Suppressor macrophage (primary cell): ENCODE results near the gene EIF2S3.
A peak's percentile ranks its signal among the peaks of the same experiment; 100 is the strongest.
"Not testable (repeated sequence)": the region's sequence is repeated elsewhere in the genome, so short reads cannot be mapped to it uniquely, and the experiment has no call there.

ENCODE experiments used
- DNase-seq, 4 experiments: peaks; one replicate each; pipeline ENCODE4 v3.0.0-alpha.2; 2020 to 2022

The EIF2S3 gene

DNA sequence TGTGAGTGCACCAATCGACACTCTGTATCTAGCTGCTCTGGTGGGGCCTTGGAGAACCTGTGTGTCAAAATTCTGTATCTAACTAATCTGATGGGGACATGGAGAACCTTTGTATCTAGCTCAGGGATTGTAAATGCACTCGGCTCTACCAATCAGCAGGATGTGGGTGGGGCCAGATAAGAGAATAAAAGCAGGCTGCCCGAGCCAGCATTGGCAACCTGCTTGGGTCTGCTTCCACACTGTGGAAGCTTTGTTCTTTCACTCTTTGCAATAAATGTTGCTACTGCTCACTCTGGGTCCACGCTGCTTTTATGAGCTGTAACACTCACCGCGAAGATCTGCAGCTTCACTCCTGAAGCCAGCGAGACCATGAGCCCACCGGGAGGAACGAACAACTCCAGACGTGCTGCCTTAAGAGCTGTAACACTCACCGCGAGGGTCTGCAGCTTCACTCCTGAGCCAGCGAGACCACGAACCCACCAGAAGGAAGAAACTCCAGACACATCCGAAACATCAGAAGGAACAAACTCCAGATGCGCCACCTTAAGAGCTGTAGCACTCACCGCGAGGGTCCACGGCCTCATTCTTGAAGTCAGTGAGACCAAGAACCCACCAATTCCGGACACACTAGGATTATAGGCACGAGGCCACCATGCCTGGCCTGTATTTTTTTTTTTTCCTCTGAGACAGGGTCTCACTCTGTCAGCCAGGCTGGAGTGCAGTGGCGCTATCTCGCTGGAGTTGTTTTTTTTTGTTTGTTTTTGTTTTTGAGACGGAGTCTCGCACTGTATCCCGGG, 4.0 kb upstream of the EIF2S3 start:
- not testable (repeated sequence) for DNase-seq

DNA sequence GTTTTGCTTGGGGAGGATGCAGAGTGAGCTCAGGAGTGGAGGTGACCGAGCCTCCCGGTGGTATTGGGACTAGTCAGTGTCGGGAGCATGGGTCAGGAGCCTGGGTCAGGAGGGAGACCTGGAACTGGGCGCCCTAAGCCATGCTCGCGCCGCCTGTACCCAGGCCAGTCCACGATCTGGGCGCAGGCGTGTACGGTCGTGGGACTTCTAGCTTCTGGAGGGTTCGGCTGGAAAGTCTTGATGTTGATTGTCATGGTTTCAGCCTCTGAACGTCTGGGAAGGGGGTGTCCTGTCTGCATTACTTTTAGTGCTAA, 244 bp downstream of the EIF2S3 start:
- DNase-seq = no peak

DNA sequence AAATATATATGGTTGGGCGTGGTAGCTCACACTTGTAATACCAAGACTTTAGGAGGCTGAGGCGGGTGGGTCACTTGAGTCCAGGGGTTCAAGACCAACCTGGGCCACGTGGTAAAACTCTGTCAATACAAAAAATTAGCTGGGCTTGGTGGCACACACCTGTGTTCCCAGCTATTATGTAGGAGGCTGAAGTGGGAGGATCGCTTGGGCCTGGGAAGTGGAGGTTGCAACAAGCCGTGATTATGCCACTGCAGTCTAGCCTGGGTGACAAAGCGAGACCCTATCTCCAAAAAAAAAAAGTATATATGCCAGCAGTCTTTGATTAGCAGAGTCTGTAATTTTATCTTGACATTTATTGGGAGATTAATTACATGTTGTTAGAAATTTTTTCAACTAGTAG, 8.7 kb downstream of the EIF2S3 start:
- no peak for DNase-seq

DNA sequence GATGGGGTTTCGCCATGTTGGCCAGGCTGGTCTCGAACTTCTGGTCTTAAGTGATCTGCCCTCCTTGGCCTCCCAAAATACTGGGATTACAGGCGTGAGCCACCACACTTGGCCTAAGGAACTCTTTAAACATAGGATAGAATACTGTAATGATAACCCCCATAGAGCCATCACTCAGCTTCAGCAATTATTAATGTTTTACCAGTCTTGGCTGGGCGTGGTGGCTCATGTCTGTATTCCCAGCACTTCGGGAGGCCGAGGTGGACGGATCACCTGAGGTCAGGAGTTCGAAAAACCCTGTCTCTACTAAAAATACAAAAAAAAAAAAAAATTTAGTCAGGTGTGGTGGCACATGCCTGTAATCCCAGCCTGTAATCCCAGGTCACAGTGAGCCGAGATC, 15.1 kb downstream of the EIF2S3 start:
- DNase-seq = no peak

DNA sequence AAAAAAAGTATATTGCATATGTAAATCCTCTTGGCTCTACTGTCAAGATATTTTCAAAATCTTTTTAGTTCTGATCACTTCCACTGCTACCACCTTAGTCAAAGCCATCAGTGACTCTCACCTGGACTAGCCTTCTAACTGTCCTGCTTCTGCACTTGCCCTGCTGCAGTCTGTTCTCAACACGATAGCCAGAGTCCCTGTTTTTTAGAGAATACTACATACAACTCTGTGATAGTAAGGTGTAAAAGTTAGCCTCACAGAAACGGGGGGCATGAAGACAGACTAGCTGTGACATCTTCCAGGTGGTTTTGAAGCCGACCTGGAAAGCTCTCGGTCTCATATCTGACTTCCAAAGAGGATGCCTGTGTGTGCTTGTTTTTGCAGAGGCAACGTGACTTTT, 24.7 kb downstream of the EIF2S3 start:
- no peak for DNase-seq

DNA sequence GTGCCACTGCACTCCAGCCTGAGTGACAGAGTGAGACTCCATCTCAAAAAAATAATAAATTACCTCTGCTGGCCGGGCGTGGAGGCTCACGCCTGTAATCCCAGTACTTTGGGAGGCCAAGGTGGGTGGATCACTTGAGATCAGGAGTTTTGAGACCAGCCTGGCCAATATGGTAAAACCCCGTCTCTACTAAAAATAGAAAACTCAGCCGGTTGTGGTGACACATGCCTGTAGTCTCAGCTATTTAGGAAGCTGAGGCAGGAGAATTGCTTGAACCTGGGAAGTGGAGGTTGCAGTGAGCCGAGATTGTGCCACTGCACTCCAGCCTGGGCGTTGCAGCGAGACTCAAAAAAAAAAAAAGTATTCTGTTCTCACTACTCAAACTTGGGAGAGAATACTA, 25.5 kb downstream of the EIF2S3 start:
- peak in 2 of 4 experiments; percentile 3 to 5 for DNase-seq

DNA sequence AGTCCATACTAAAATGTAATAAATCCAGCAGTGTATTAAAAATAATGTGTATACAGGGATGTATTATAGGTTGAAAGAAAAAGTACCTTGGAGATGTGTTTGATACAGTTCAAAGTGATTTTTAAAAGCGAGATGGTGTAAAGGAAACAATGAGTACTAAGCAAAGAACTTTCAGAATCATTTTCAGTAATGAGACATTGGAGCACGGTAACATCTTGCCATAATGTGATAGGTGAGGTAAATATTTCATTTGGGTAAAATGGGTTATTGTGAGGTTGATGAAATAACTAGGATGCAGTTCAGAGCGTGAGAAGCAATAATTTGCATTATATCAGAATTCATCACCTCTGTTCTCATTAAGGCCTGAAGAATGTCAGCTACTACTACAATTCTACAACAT, 25.9 kb downstream of the EIF2S3 start:
- no peak for DNase-seq

DNA sequence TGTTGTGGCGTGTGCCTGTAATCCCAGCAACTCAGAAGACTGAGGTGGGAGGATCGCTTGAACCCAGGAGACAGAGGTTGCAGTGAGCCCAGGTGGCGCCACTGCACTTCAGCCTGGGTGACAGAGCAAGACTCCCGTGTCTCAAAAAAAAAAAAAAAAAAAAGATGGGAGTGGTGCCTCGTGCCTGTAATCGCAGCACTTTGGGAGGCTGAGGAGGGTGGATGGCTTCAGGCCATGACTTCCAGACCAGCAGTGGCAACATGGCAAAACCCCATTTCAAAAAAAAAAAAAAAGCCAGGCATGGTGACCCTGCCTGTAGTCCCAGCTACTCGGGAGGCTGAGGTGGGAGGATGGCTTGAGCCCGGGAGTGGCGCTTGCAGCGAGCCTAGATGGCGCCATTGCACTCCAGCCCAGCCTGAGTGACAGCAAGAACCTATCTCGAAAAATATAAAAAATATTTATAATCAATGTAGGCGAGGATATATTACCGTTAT, 27.0 kb downstream of the EIF2S3 start:
- DNase-seq = peak; percentile 37 to 74 (median 50)

DNA sequence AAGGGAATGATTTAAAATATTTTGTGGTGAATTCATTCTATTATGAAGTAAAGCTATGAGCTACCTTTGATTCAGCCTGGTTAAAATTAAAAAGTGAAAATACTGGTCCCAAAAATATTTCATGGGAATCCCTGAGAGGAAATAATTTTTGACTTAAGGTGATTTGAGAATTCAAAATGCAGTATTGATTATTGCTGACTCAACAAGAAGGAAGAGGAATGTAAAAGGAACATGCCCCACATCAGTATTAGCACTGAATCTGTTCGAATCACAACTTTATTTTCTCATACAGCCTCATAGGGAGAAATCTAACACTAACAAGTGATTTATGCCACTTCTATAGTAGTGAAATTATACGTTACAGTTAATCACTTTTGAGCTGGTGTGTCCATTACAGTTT, 27.7 kb downstream of the EIF2S3 start:
- DNase-seq = no peak

DNA sequence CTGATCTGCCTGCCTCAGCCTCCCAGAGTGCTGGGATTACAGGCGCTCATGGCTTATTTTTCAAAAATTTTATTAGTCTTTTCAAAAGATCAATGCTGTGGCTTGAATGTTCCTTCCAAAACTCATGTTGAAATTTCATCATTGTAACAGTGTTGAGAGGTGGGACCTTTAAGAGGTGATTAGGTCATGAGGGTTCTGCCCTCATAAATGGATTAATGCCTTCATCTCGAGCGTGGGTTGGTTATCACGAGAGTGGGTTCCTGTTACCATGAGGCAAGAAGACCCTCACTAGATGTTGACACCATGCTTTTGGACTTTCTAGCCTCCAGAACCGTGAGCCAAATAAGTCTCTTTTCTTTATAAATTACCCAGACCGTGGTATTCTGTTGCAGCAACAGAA, 30.3 kb downstream of the EIF2S3 start:
- no peak for DNase-seq

DNA sequence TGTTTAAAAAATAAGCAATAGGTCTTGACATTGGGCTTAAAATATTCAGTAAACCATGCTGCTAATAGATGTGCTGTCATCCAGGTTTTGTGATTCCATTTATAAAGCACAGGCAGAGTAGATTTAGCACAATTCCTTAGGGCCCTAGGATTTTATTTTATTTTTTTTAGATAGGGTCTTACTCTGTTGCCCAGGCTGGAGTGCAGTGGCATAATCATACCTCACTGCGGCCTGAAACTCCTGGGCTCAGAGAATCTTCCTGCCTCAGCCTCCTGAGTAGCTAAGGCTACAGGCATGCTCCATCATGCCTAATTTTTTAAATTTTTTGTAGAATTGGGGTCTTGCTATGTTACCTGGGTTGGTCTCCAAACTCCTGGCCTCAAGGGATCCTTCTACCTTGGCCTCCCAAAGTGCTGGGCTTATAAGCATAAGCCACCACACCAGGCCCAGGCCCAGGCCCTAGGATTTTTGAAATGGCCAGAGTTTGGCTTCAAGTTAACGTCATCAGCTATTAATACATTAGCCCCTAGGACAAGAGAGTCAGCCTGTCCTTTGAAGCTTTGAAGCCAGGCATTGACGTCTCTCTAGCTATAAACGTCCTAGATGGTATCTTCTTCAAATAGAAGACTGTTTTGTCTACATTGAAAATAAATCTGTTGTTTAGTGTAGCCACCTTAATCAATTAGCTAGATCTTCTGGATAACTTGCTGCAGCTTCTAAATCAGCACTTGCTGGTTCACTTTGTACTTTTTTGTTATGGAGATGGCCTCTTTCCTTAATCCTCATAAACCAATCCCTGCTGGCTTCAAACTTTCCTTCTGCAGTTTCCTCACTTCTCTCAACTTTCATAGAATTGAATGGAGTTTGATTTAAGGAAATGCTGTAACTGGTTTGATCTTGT, 35.8 kb downstream of the EIF2S3 start:
- no peak for DNase-seq

DNA sequence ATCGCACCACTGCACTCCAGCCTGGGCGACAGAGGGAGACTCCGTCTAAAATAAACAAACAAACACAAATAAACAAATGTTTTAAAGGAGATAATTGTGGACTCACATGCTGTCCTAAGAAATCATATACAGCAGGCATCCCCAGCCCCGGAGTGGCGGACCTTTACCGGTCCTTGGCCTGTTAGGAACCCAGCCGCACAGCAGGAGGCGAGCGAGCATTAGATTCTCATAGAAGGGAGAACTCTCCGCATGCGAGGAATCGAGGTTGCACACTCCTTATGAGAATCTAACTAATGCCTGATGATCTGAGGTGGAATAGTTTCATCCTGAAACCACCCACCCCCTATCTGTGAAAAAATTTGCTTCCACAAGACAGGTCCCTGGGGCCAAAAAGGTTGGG, 39.0 kb downstream of the EIF2S3 start:
- DNase-seq = no peak

DNA sequence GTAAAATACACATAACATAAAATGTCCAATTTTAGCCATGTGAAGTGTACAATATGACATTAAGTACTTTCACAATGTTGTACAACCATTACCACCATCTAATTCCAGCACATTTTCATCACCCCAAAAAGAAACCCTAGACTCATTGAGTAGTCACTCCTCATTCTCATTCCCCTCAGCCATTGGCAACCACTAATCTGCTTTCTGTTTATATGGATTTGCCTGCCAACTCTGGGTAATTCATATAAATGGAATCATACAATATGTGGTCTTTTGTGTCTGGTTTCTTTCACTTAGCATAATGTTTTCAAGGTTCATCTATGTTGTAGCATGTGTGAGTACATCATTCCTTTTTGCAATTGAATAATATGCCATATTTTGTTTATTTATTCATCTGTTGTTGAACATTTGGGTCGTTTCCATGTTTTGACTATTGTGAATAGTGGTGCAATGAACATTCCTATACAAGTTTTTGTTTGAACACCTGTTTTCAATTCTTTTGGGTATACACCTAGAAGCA, 43.0 kb downstream of the EIF2S3 start:
- DNase-seq = no peak

DNA sequence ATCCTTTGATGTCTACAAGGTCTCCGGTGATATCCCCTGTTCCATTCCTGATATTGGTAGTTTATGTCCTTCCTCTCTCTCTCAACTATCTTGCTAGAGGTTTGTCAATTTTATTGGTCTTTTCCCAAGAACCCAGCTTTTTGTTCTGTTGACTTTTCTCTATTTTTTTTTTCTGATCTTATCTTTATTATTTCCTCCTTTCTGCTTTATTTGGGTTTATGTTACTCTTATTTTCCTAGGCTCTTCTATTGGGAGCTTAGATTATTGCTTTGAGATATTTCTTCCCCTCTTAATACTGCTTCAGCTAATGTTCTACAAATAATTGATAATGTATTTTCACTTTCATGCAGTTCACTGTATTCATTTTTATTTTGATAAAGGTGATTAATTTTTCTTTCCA, 44.2 kb downstream of the EIF2S3 start:
- no peak for DNase-seq

DNA sequence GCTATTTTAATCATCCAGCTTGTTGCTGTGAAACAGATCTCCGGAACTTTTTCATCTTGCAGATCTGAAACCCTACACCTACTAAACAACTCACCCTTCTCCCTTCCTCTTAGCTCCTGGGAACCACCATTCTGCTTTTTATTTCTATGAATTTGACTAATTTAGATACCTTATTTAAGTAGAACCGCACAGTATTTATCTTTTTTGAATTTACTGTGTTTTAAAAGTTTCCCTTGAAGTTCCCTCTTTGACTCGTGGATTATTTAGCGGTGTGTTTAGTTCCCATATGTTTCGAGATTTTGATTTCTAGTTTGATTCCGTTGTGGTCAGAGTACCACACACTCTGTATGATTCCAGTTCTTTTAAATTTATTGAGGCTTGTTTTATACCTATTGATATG, 44.6 kb downstream of the EIF2S3 start:
- DNase-seq = no peak

DNA sequence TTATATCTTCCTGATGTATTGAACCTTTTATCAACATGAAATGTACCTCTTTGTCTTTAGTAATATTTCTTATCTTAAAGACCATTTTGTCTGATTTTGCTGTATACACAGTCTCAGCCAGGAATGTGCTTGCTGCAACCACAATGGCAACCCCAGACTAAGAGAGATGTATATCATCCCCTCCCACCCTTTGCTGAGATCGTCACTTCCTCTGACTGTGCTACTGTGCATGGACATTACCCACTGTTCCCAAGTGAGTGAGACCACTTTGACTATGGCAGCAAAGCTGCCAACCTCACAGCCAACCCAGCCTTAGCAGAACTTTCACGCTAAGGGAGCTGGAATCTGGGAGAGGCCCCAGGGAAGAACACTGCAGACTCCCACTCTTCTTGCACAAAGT, 46.0 kb downstream of the EIF2S3 start:
- DNase-seq = no peak

DNA sequence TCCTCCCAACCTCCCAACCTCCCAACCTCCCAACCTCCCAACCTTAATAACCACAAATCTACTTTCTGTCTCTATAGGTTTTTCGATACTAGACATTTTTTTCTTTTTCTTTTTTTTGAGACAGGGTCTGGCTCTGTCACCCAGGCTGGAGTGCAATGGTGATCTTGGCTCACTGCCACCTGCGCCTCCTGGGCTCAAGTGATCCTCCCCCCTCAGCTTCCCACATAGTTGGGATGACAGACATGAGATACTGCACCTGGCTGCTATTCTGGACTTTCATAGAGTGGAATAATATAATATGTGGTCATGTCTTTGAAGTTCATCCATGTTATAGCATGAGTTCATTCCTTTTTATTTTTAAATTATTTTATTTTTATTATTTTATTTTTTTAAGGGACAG, 55.3 kb downstream of the EIF2S3 start:
- no peak for DNase-seq

DNA sequence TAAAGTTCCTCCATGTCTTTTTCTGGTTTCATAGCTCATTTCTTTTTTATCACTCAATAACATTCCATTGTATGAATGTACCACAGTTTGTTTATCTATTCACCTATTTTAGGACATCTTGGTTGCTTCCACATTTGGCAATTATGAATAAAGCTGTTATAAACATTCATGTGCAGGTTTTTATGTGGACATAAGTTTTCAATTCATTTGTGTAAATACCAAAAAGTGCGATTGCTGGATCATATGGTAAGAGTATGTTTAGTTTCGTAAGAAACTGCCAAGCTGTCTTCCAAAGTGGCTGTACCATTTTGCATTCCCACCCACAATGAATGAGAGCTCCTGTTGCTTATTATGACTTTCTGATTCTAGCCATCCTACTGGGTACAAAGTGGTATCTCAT, 58.4 kb downstream of the EIF2S3 start:
- DNase-seq = no peak

DNA sequence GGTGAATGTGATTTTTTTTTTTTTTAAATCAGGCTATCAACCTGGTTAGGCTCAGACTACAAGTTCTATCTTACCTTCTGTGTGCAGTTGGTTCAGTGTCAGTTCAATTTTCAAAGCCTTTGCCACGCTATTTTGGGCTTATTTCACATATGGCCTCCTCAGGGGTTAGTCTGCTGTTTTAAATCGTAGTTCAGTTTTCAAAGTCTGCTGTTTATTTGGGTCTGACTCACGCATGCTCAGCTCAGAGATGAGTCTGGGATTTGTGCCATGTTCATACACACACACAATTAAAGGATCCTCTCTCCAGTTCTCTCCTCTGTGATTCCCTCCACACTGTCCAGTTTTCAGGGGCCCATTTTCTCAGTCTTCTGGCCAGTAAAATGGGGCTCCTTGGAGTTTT, 62.5 kb downstream of the EIF2S3 start:
- DNase-seq = no peak

DNA sequence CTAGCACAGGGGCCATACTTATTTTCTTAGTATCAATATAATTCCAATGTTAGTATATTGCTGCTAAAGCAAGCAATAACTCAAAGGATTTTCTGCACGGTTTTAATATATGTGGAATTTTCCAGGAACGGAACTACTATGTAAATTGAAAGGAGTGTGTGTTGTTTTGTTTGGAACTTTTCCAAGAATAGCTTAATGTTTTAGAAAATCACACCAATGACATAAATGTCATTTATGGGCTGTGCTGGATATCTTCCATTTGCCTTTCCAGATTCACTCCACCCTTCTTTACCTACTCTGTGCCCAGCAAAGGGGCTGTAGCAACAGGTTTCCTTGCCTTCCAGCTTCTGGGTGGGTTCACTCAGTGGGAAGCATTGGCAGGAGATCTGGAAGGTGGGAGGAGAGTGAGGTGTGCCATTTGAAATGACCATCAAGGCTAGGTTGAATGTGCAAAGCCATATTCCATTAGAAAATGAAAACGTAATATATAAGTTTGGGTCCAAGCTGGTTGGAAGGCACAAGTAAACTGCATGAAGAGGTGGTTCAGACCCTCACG, 69.6 kb downstream of the EIF2S3 start:
- DNase-seq = no peak

DNA sequence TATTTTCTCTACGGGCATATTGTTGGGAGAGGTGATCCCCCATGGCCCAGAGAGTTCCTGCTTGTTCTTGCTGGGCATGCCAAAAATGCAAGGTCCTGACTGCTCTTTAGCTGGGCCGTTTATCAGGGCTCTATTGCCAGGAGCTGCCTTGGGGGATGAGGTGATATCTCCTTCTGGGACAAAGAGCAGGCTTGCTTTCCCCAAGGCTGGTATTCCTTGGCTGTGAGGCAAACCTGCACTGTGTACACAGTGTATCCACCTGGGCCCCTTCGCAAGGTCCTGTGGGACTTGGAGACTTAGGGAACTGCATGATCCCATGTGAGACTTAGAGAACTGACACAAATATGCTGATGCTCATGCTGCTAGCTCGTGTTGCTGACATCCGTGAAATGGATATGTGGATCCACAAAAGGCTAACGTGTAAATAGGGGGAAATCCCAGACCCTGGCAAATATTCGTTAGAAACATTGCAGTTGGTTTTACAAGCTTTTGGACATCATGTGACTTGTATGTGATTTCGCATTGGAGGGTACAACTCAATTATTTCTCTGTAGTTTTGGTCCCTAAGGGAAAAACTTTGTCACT, 70.4 kb downstream of the EIF2S3 start:
- DNase-seq = no peak
